GM15510 (cell line): ENCODE results near the gene ANKFN1.

Source experiments
- POLR2A ChIP-seq: IDR thresholded peaks from 3 replicates; pipeline ENCODE4 v1.6.1; 2011; ENCODE audit warnings: borderline replicate concordance; ENCODE audit not compliant: insufficient read length; ENCODE audit errors: extremely low read depth

The ANKFN1 gene

GRCh38 chr17:56290101-56290801, 137.0 kb downstream of the ANKFN1 start:
- TF ChIP-seq POLR2A, result no peak

- no peak for TF ChIP-seq POLR2A
Measured at GRCh38 chr17:56290802-56291118, 137.5 kb downstream of the ANKFN1 start.

GRCh38 chr17:56291226-56291805, 138.0 kb downstream of the ANKFN1 start:
- TF ChIP-seq POLR2A, result no peak

GRCh38 chr17:56292010-56292409, 138.7 kb downstream of the ANKFN1 start:
- TF ChIP-seq POLR2A, result no peak

GRCh38 chr17:56292578-56292977, 139.3 kb downstream of the ANKFN1 start:
- no peak for TF ChIP-seq POLR2A

- TF ChIP-seq POLR2A, result no peak
Measured at GRCh38 chr17:56297184-56297583, 143.9 kb downstream of the ANKFN1 start.

GRCh38 chr17:56298846-56299245, 145.6 kb downstream of the ANKFN1 start:
- TF ChIP-seq POLR2A, result no peak

GRCh38 chr17:56300144-56300543, 146.9 kb downstream of the ANKFN1 start:
- TF ChIP-seq POLR2A, result no peak

GRCh38 chr17:56305007-56305406, 151.7 kb downstream of the ANKFN1 start:
- TF ChIP-seq POLR2A, result no peak

GRCh38 chr17:56309897-56310296, 156.6 kb downstream of the ANKFN1 start:
- TF ChIP-seq POLR2A, result no peak

- TF ChIP-seq POLR2A, result no peak
Measured at GRCh38 chr17:56310782-56311181, 157.5 kb downstream of the ANKFN1 start.

GRCh38 chr17:56313201-56313600, 159.9 kb downstream of the ANKFN1 start:
- TF ChIP-seq POLR2A, result no peak

GRCh38 chr17:56314026-56314425, 160.8 kb downstream of the ANKFN1 start:
- no peak for TF ChIP-seq POLR2A

GRCh38 chr17:56314984-56315602, 161.8 kb downstream of the ANKFN1 start:
- TF ChIP-seq POLR2A, result no peak

GRCh38 chr17:56316604-56317003, 163.3 kb downstream of the ANKFN1 start:
- TF ChIP-seq POLR2A, result no peak
